GM20431 (cell line): ENCODE measurements around the gene SLC25A25.

Source experiments
- in situ Hi-C: fragments of 300-500 bp; cut with MseI, MboI; formaldehyde crosslinking; loops from one replicate; pipeline ENCODE4 v1.15.0; 2020; ENCODE audit warnings: low sequenced_read_pairs; ENCODE audit not compliant: unreplicated experiment

The SLC25A25 gene

DNA sequence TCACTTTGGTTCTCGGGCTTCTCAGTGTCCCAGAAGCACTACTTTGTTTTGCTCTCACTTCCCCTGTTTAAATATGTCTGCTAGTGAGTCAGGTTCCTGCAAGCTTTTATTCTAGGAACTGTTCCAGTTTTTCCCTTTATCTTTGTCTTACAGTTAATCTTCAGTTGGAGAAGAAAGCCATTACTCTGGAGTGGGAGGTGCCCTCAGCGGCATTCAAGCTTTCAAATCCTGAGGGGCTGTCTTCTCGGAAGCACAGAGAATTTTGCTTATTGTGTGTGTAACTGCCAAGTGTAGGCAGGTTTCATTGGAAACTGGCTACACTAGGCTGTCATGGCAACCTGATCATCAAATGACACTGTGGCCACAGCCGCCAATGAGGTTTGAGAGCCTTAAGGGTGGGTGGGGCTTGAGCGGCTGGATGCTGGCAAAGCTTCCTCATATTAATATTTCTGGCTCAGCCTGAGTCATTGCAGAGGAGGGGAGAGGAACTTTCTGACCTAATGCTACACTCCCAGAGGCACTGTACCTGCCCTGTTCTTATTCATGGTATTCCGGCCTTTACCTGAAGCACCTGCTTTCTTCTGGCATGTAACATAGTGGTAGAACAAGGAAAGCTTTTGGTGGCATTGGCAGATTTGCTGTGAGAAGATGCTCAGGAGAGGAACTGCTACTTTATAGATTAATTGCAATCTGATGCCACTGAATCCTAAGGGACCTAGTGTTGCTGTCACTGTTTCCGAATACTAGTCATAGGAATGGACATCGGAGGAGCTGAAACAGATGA lies 26.3 kb downstream of the SLC25A25 start:
- in situ Hi-C loops, result no loop called here

DNA sequence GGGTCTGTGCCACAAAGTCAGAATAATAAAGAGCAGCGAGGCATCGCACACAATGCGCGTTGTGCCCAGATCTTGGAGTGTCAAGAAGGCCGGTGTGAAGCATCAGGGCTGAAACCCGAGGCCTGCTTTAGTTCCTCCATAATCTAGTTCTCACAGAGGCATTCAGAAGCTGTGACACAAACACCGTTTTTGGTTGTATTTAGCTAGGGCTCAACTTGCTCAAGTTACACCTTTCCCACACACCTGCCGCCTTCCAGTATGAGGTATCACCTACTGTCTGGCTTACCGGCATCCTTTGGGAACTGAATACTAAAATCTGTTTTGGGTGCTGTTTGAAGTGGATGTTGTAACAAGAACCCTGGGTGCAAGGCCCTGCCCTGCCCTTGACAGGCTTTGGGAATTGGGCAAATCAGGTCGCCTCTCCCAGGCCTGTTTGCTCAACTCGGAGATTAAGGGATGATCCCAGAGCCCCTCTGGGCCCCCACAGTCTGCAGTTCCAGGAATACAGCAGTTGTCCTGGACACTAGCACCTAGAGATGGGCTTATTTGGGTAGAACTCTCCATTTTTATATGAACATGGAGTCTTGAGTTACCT lies 27.0 kb downstream of the SLC25A25 start:
- in situ Hi-C loops, result no loop called here

DNA sequence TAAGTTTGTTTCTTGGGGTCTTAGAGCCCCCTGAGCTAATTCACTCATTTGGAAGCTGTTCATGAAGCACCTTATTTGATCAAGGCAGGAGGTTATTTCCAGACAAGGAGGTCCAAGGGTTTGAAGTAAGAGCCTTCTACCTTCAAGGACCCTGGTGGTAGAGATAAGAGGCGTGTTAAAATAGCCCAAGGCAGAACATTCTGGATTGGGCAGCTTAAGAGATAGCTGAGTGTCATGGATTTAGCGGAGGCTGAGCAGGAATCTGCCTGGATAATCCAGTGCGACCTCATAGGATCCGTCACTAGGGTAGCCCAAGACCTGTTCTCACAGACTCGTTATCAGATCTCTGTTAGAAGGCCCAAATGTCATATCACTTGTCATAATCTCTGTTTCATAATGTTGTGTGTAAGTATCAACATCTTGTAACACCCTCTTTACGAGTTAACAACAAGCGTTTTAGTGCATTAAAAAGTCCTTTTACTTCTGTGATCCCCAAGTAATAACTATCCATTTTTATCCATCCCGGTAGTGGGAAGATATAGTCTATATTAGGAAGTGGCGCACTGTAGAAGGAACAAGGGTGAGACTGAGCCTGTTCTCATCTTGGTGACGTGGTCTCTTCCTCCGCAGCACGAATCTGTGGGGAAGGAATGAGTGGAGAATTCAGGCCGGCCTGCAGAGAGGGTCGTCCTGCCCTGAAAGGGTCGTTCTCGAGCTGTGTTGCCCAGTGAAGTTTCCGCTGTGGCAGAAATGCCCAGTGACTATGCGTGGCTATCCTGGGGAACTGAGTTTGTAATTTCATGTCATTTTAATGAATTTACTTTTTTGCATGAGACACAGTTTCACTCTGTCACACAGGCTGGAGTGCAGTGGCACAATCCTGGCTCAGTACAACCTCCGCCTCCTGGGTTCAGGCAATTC lies 28.8 kb downstream of the SLC25A25 start:
- in situ Hi-C loops, result no loop called here

DNA sequence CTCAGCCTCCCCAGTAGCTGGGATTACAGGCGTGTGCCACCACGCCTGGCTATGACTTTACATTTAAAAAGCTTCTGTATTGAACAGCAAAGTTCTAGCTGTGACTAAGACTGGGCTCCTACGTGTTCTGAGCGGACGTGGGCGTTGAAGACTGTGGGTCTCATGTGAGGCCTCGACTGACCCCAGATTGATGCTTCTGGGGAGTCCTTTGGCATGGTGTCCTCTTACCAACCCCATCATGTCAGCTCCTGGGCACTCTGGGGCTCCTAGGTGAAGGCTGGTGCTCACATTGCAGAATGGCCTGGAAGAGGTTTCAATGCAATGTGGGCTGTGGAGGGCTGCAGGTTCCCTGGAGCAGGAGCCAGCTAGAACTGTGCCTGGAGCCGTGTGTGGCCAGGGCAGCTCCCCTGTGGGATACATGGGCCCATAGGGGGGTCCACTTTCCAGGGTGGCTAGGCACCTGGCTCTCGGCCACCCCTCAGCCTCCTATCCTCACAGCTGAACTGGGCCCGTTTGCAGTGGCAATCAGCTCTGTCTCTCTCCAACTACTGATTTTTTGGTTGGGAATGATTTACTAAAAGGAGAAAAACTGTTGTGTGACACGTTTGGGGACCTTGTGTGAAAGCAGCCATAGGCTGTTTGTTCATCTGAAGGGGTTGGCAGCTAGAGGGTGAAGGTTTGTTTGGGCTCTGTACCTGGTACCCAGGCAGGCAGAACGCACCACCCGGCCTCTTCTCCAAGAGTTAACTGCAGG lies 29.7 kb downstream of the SLC25A25 start:
- in situ Hi-C loops, result no loop called here

DNA sequence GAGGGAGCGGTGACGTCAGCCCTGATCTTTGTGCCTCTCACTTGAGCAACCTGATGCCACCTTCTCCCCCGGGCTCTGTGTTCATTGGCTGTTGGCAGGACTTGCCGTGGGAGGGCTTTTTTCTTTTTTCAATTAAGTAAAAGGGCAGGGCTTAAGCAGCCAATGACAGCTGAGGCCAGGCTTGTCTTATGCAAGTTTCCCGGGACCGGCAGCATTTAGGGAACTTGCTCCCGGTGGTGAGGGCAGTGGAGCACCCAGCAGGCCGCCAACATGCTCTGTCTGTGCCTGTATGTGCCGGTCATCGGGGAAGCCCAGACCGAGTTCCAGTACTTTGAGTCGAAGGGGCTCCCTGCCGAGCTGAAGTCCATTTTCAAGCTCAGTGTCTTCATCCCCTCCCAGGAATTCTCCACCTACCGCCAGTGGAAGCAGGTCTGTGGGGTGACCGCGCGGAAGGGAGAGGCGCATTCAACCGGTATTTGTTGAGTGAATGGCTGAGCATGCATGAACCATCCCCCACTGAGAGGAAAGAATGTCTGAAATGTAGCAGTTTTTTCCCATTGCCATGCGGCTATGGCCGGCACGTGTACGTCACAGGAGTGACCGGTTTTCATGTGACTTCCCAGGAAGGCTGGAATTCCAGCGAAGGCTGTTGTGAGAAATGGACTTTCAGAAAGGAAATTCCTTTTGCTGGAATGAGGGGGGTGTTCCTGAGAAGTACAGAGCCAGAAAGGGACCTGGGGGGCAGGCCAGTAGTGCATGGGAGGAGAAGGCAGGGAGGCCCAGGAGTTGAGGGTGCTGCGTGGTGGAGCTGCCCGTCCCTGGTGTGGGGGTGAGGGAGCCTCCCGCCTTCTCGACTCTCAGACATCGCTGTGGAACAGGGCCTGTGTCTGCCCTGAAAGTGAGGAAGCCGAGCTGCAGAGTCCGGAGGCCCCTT lies 30.5 kb downstream of the SLC25A25 start:
- in situ Hi-C loops, result no loop called here

DNA sequence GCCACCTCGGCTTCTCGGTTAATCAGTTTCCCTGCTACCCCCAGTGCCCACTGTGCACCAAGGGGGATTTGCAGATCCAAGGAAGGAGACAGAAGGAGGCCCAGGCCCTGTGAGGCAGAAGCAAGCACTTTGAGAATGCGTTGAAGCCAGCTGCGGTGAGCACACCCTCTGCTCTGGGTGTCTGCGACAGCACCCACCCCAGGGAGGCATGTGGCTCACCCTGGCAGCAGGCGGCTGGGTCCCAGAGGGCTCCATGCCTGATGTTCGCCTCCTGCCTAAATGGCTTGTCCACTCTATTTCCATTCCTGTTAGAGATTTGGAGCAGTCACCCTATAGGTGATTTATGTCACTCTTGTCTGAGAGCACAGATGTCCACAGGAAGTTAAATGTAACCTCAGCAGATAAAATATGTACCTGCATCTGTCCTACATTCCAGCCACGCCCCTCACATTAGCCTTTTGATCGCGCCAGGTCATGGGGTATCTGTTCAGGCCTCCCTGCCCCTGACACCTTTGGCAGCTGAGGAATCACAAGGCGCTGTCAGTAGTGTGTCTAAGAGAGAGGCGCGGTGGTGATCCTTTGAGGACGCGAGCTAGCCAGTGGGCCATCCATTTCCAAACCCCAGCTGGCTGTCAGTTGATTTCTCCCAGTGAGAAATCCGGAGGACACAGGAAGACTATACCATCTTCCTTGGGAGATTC lies 31.3 kb downstream of the SLC25A25 start:
- in situ Hi-C loops, result no loop called here

DNA sequence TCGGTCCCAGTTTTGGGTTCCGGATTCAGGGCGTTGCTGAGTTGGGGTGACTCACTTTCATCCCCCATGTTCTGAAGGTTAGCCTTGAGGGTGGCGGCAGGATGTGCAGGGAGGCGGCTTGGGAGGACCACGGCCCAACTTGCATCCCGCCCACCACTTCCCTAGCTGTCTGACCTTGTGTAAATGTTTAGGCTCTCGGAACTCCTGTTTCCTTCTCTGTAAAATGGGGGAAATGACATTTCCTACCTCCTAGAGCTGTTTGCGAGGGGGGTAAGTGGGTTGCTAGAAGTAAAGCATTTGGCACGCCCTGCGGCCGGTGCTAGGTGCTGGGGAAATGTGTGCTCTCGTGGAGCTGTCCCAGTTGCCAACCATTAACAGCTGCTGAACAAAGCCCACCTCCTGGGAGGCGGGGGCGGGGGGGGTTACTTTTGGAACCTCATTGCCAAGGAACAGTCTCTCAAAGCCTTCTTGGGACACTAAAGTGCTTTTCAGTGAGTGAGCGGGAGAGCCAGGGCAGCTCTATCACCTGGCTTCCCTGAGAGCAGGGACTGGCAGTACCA lies 32.0 kb downstream of the SLC25A25 start:
- in situ Hi-C loops, result no loop called here

DNA sequence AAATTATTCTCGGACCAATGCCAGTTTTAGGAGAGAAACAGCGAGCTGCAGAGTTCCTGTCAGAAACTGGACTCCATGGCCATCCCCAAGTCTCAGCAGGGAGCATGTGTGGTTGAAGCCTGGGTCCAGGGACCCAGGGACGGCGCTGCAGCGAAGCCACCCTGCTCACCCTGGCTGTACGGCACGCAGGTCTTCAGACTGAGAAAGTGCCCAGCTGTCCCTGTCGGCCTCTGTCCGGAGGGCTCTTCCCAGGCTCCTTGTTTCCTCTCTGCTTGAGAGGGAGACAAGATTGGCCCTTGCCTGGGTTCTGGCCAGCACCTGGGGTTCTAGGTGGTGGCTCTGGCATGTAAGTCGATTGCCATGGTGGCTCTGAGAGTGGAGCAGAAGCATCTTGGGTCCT lies 32.5 kb downstream of the SLC25A25 start:
- in situ Hi-C loops, result no loop called here

DNA sequence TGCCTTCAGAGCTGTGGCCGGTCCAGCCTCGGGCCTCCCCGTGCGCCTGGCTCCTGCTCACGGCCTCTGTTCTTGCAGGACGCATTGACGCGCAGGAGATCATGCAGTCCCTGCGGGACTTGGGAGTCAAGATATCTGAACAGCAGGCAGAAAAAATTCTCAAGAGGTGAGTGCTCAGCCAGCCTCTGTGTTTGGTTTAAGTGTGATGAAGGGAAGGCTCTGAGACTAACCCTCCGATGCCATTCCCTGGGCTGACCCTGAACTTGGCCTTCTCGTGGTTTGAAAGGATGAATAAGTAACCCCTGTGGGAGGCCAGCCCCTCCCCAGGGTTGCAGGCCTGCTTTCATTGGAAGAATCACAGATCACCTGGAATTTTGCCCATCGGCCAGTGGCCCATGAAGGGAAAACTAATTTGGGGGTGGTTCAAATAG lies 33.2 kb downstream of the SLC25A25 start:
- in situ Hi-C loops, result no loop called here

DNA sequence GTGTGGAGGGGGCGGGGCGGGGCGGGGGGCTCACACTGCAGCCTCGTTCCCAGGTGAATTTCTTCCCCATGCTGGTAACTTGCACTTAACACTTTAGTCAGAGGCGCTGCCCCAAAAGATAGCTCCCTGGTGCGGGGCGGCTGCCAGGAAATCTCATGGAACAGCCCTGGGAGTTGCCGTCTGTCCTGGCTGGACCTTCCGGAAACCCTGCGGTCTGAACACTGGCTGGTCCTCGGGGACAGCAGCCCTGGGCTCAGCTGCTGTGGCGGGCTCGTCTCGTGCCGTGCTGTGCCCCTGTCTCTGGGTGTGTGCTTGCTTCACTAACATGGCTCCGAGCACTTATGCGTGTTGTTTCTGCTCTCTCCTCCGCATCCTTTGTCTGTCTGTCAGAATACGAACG lies 33.7 kb downstream of the SLC25A25 start:
- in situ Hi-C loops, result no loop called here

DNA sequence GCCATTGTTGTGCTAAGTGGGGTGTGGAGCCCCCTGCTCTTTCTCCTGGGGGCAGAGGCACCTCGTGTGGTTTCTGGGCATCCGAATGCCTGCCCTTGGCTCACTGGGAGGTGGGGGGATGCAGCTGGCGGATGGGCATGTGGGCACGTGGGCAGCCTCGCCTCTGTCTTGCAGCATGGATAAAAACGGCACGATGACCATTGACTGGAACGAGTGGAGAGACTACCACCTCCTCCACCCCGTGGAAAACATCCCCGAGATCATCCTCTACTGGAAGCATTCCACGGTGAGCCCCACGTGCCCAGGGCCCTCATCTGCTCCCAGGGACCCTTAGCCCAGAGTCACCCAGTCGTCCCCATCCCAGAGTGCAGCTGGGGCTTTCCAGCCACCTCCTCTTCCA lies 34.2 kb downstream of the SLC25A25 start:
- in situ Hi-C loops, result no loop called here

DNA sequence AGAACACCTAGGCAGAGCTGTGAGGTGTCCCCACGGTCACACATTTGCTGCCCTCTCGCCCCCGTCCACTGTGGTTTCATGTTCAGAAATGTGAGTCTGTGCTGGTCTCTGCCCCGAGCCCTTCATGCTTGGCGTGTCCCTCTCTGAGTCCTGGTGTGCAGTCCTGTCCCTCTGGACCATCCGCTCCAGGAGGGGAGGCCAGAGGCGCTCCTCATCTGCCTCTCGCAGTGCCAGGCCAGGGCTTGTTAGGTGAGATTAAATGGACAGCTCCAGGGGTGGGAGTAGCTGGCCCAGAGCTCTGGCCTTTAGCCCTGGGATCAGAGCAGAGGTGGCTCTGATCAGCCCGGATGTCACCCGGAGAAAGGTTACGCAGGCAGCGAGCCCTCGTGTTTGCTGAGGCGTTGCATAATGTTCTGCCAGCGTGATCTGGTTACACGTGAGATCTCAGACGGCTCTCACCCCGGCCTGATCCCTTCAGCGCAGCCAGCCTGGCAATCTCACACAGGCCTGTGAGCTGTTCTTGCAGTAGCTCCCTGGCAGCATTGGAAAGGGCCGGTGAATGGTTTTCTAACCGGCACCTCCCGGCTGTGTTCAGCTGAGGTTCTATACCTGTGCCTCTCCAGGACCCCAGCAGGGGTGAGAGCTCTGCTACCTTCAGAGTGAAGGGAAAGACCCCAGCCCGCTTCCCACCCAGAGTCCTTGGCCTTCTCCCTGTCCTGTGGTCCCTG lies 35.0 kb downstream of the SLC25A25 start:
- in situ Hi-C loops, result no loop called here

DNA sequence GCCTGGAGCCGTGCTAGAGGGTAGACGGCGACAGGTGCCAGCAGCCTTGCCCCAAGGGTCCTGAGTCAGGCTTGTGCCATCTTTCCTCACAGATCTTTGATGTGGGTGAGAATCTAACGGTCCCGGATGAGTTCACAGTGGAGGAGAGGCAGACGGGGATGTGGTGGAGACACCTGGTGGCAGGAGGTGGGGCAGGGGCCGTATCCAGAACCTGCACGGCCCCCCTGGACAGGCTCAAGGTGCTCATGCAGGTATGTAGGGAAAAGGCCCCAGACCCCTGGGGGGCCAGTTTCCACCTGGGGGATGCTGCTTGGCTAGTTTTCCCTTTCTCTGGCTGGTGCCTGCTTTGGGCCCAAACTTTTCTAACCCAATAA lies 35.5 kb downstream of the SLC25A25 start:
- in situ Hi-C loops, result no loop called here

DNA sequence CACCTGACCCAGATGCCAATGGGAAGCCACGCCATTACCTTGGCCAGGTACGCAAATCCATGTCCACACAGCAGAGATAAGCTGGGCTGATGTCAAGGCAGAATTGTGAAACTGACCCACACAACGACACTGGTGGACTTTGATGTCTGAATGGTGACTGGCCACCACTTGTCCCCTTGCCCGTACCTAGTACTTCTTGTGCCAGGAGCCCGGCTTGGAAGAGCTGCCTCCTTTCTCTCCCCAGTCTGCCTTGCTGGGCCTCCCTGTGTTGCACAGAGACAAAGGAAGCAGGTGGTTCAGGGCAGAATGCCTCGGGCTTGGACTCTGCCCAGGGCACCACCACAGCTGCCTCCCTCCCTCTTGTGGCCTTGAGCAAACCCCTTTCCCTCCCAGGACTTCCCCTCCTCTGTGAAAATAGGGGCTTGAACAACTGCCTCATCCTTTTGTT lies 36.2 kb downstream of the SLC25A25 start:
- in situ Hi-C loops, result no loop called here

DNA sequence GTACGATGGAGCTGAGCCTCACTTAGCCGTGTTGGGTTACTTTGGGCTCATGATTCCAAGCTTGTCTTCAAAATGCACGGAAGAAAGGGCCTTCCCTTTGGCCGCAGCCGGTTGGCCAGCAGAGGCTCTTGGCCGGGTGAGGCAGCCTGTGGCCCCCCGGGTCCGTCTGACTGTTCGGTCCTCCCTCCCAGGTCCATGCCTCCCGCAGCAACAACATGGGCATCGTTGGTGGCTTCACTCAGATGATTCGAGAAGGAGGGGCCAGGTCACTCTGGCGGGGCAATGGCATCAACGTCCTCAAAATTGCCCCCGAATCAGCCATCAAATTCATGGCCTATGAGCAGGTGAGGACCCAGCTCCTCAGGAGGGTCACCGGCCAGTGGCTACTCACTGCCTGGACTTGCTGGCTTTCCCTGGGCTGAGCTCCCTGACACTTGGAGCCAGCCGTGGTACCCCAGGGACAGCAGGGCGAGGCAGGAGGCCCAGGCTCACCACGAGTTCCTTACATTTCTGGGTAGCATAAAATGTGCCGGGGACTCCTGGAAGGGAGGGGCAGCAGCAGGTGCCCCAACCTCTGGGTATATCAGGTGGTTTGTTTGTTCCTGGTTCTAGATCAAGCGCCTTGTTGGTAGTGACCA lies 37.6 kb downstream of the SLC25A25 start:
- in situ Hi-C loops, result no loop called here

DNA sequence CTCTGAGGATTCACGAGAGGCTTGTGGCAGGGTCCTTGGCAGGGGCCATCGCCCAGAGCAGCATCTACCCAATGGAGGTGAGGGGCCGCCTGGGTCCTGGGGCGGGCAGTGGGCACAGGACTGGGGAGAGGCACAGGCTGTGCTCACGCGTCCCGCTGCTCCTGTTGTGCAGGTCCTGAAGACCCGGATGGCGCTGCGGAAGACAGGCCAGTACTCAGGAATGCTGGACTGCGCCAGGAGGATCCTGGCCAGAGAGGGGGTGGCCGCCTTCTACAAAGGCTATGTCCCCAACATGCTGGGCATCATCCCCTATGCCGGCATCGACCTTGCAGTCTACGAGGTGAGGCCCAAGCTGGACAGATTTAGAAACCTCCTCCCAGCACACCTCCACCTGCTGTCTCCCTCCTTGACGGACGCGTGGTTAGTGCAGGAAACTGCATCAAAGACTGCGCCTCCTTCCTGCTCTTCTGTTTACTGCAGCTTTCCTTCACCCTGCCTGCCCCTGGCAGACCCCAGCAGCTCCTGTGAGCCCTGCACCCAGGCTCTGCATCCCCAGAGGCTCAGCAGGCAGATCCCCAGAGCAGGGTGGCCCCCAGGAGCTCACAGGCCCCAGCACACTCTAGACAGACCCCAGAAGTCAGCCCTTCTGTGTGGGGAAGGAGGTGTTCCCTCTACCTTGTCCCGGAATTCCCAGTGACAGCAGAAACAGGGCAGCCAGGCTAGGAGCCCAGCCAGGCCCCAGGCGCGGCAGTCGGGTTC lies 38.3 kb downstream of the SLC25A25 start:
- in situ Hi-C loops, result no loop called here
